Measurements from ENCODE around the gene KRT33A.
A peak's percentile ranks its signal among the peaks of the same experiment; 100 is the strongest.

GRCh38 chr17:41322094-41322902 lies 28.3 kb downstream of the KRT33A start:
- TF ChIP-seq POLR2A (IDR thresholded peaks at IDR 0.05) (no peak), CTCF (IDR thresholded peaks at IDR 0.05) (peak in 3 of 4 experiments; percentile 56 to 63 (median 57)), POLR2AphosphoS5 (IDR thresholded peaks at IDR 0.05) (no peak), EP300 (IDR thresholded peaks at IDR 0.05) (no peak)
